Suprapubic skin (tissue), 4 donors: Measurements from ENCODE around the gene SCGB1C1. TPM values are rescaled to one million over a fixed set of nuclear protein-coding genes. Genes with fewer than 3 reads are reported as not detected.
"Not testable (repeated sequence)": the region's sequence is repeated elsewhere in the genome, so short reads cannot be mapped to it uniquely, and the experiment has no call there.

ENCODE experiments used
- DNase-seq, 2 donors: peaks; one replicate each; pipeline ENCODE4 v3.0.0-alpha.2; 2019; ENCODE audit warnings: low spot score in 2 of 2
- H3K27ac ChIP-seq: fragments of 200-600 bp; sonication (generic); one replicate; pipeline ENCODE4 v1.5.1; 2019
- H3K27me3 ChIP-seq: fragments of 200-600 bp; sonication (generic); one replicate; pipeline ENCODE4 v1.5.1; 2019
- H3K36me3 ChIP-seq: fragments of 200-600 bp; sonication (generic); one replicate; pipeline ENCODE4 v1.5.1; 2019
- H3K4me1 ChIP-seq: fragments of 200-600 bp; sonication (generic); one replicate; pipeline ENCODE4 v1.5.1; 2019
- H3K4me3 ChIP-seq: fragments of 200-600 bp; sonication (generic); one replicate; pipeline ENCODE4 v1.5.1; 2019; ENCODE audit warnings: mild to moderate bottlenecking
- H3K9me3 ChIP-seq: fragments of 200-600 bp; sonication (generic); one replicate; pipeline ENCODE4 v1.5.1; 2019
- CTCF ChIP-seq, 2 donors: fragments of 200-600 bp in 1 of 2; fragments of 450-650 bp in 1 of 2; sonication (generic) in 1 of 2; IDR thresholded peaks; one replicate each; pipeline ENCODE4 v1.5.1; 2016 to 2019; ENCODE audit warnings: antibody characterized with exemption in 2 of 2, mild to moderate bottlenecking in 1 of 2, moderate library complexity in 1 of 2
- EP300 ChIP-seq: sonication (generic); formaldehyde crosslinking; IDR thresholded peaks from one replicate; pipeline ENCODE4 v1.6.1; 2017; ENCODE audit warnings: antibody characterized with exemption
- POLR2A ChIP-seq, 2 donors: fragments of 450-650 bp; IDR thresholded peaks; one replicate each; pipeline ENCODE4 v1.6.1; 2017; ENCODE audit warnings: antibody characterized with exemption in 2 of 2, mild to moderate bottlenecking in 2 of 2, moderate library complexity in 2 of 2
- POLR2AphosphoS5 ChIP-seq, 3 donors: sonication (generic); formaldehyde crosslinking; IDR thresholded peaks; one replicate each; pipeline ENCODE4 v1.6.1; 2017; ENCODE audit warnings: antibody characterized with exemption in 3 of 3
- WGBS: methylation state at CpG from one replicate; pipeline ENCODE4 v1.1.5; 2018; 5-methylcytosine and 5-hydroxymethylcytosine counted together
- total RNA-seq, 4 donors: library from RNA; depleted of rRNA; stranded (reverse); fragments of >200 nt; gene quantifications; one replicate each; pipeline ENCODE4 v1.1.0, GENCODE V29; 2016

The SCGB1C1 gene
- total RNA-seq, 4 donors from 2014 or later, result not detected

DNA sequence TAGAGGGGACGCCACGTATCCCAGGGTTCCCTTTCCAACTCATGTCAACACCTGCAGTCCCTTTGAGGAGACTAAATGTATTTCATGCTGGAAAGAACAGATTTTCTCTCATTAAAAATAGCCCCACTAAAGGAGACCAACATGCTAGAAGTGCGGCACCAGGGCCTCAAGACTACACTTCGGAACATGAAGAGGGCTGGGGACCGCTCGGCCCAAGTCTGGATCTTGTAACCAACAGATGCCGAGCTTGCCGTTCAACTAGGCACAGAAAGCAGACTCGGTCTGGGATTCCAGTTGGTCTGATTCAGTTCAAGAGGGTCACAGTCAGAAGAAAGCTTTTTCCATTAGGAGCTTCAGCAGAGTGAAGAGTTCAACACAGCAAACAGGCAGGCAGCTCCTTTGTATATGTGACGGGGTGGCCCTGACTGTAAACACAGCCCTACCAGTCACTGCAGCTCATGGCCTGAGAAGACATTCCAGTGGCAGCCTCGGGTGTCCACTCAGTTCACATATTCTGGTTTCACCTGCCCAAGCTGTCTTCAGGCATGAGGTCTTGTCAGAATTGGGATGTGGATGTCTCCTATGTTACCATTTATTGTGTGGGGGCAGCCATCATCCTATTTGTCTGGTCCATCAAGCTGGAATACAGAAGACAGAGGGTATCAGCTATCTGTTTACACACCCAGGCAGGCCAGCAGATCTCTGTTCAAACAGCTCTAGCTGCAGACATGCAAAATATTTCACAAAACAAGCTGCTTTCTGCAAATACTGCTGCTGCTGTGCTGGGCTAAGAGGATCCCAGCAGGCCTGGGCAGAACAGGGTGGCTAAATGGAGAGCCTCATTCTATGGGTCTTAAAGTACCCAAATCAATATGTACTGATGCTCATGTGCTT lies 23.4 kb downstream of the SCGB1C1 start:
- TF ChIP-seq POLR2AphosphoS5 (IDR thresholded peaks at IDR 0.05) (no peak), EP300 (no peak), POLR2A (IDR thresholded peaks at IDR 0.05) (no peak), CTCF (IDR thresholded peaks at IDR 0.05) (no peak)
- Histone ChIP-seq H3K9me3 (no peaks in the 10 kb centered on the region), H3K36me3 (peaks cover 57% of the 10 kb centered on the region), H3K4me3 (no peak overlapping the region), H3K27me3 (no peaks in the 10 kb centered on the region), H3K4me1 (no peaks in the 10 kb centered on the region), H3K27ac (no peak overlapping the region)
- peak; percentile 50 to 79 for DNase-seq
- 86% methylated on average over 8 of the region's 11 CpGs for WGBS

DNA sequence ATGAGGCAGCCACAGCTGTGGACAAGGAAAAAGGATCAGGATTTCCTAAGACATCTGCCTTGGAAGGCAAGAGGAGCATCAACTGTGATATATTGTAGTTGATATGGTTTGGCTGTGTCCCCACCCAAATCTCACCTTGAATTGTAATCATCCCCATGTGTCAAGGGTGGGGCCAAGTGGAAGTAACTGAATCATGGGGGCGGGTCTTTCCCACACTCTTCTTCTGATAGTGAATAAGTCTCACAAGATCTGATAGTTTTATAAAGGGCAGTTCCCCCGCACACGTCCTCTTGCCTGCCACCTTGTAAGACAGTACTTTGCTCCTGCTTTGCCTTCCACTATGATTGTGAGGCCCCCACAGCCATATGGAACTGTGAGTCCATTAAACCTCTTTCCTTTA lies 24.8 kb downstream of the SCGB1C1 start:
- Histone ChIP-seq H3K9me3 (no peaks in the 10 kb centered on the region), H3K27ac (no peak overlapping the region), H3K4me1 (no peaks in the 10 kb centered on the region), H3K4me3 (no peak overlapping the region), H3K36me3 (peaks cover 52% of the 10 kb centered on the region), H3K27me3 (no peaks in the 10 kb centered on the region)
- TF ChIP-seq EP300, result no peak
- no peak for TF ChIP-seq POLR2AphosphoS5 (IDR thresholded peaks at IDR 0.05)
- no peak for TF ChIP-seq CTCF (IDR thresholded peaks at IDR 0.05)
- TF ChIP-seq POLR2A (IDR thresholded peaks at IDR 0.05), result no peak
- no peak for DNase-seq
- 86% methylated on average over 3 of the region's 3 CpGs for WGBS

- Histone ChIP-seq H3K4me1 (no peaks in the 10 kb centered on the region), H3K36me3 (peaks cover 44% of the 10 kb centered on the region), H3K9me3 (no peaks in the 10 kb centered on the region), H3K27me3 (no peaks in the 10 kb centered on the region), H3K27ac (no peak overlapping the region), H3K4me3 (no peak overlapping the region)
- no peak for TF ChIP-seq CTCF (IDR thresholded peaks at IDR 0.05)
- no peak for TF ChIP-seq EP300
- TF ChIP-seq POLR2AphosphoS5 (IDR thresholded peaks at IDR 0.05), result no peak
- peak in 1 of 2 donors; percentile 72 for DNase-seq
- 92% methylated on average over 27 of the region's 29 CpGs for WGBS
Observed at GRCh38 chr11:218815-219593, 26.1 kb downstream of the SCGB1C1 start.

DNA sequence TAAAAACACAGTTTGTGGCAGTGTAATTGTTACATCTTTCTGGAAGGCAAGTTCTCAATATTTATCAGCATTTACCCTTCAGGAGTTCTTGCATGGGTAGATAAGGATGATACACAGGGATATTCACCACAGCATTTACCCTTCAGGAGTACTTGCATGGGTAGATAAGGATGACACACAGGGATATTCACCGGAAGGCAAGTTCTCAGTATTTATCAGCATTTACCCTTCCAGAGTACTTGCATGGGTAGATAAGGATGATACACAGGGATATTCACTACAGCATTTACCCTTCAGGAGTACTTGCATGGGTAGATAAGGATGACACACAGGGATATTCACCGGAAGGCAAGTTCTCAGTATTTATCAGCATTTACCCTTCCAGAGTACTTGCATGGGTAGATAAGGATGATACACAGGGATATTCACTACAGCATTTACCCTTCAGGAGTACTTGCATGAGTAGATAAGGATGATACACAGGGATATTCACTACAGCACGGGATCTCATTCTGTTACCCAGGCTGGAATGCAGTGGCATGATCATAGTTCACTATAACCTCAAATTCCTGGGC lies 27.9 kb downstream of the SCGB1C1 start:
- 87% methylated on average over 3 of the region's 3 CpGs for WGBS
- not testable (repeated sequence) for DNase-seq, H3K4me3 ChIP-seq, H3K9me3 ChIP-seq, H3K27ac ChIP-seq, H3K27me3 ChIP-seq, H3K4me1 ChIP-seq
- peaks cover 28% of the 10 kb centered on the region for H3K36me3 ChIP-seq

GRCh38 chr11:221539-221938 lies 28.7 kb downstream of the SCGB1C1 start:
- Histone ChIP-seq H3K4me3 (no peak overlapping the region), H3K27ac (no peak overlapping the region), H3K4me1 (no peaks in the 10 kb centered on the region), H3K9me3 (no peaks in the 10 kb centered on the region), H3K27me3 (no peaks in the 10 kb centered on the region), H3K36me3 (peaks cover 22% of the 10 kb centered on the region)
- TF ChIP-seq EP300, result no peak
- WGBS, result 96% methylated on average over 7 of the region's 7 CpGs
- DNase-seq, result peak in 1 of 2 donors; percentile 6
